Mesothelial cell of epicardium (in vitro differentiated cells): ENCODE measurements around the gene TMEM258. TPM values are rescaled to one million over a fixed set of nuclear protein-coding genes. Genes with fewer than 3 reads are reported as not detected.

ENCODE experiments used
- DNase-seq, 2 experiments: peaks; one replicate each; pipeline ENCODE4 v3.0.0; 2021; ENCODE audit warnings: low spot score in 2 of 2; ENCODE audit not compliant: unreplicated experiment in 2 of 2
- H3K27ac Mint-ChIP-seq: 2 replicates; pipeline ENCODE4 v1.8.0; 2021; ENCODE audit warnings: mixed read lengths
- H3K27me3 Mint-ChIP-seq: 2 replicates; pipeline ENCODE4 v1.8.0; 2021; ENCODE audit warnings: low read depth, mixed read lengths
- H3K36me3 Mint-ChIP-seq: 2 replicates; pipeline ENCODE4 v1.8.0; 2021; ENCODE audit warnings: mixed read lengths
- H3K4me1 Mint-ChIP-seq: 2 replicates; pipeline ENCODE4 v1.8.0; 2021; ENCODE audit warnings: mixed read lengths
- H3K4me3 Mint-ChIP-seq: 2 replicates; pipeline ENCODE4 v1.8.0; 2021; ENCODE audit warnings: mild to moderate bottlenecking, moderate library complexity, mixed read lengths
- H3K9me3 Mint-ChIP-seq: 2 replicates; pipeline ENCODE4 v1.8.0; 2021; ENCODE audit warnings: mixed read lengths
- CTCF ChIP-seq: fragments of 200-600 bp; sonication (generic); IDR thresholded peaks from one replicate; pipeline ENCODE4 v1.5.0; 2021; ENCODE audit warnings: antibody characterized with exemption; ENCODE audit not compliant: unreplicated experiment
- total RNA-seq: library from RNA; stranded (reverse); gene quantifications from 3 replicates; pipeline ENCODE4 v1.2.1, GENCODE V29; 2021

Gene TMEM258
- total RNA-seq, 1 donor from 2014 or later: 154 TPM

GRCh38 chr11:61828629-61829407 lies 36.4 kb upstream of the TMEM258 start:
- TF ChIP-seq CTCF: no peak
- Mint-ChIP-seq H3K9me3 (no peaks in the 10 kb centered on the region), H3K4me3 (peak overlapping the region; percentile 89), H3K27ac (peak overlapping the region; percentile 95), H3K36me3 (peaks cover 2% of the 10 kb centered on the region), H3K4me1 (peaks cover 53% of the 10 kb centered on the region), H3K27me3 (no peaks in the 10 kb centered on the region)
- DNase-seq: peak; percentile 48 to 72

GRCh38 chr11:61828379-61828628 lies 35.9 kb upstream of the TMEM258 start:
- TF ChIP-seq CTCF: no peak
- DNase-seq: no peak
- no peaks in the 10 kb centered on the region for H3K27me3 Mint-ChIP-seq
- H3K27ac Mint-ChIP-seq: peak overlapping the region; percentile 95
- no peaks in the 10 kb centered on the region for H3K9me3 Mint-ChIP-seq
- H3K4me3 Mint-ChIP-seq: peak overlapping the region; percentile 89
- H3K36me3 Mint-ChIP-seq: peaks cover 2% of the 10 kb centered on the region
- H3K4me1 Mint-ChIP-seq: peaks cover 48% of the 10 kb centered on the region

GRCh38 chr11:61827571-61828378 lies 35.4 kb upstream of the TMEM258 start, which contains the start of gene FADS2:
TSS of gene FADS2 (plus strand) at chr11:61828300. CDS start at chr11:61828391, 91 bp downstream.
- Mint-ChIP-seq H3K9me3 (no peaks in the 10 kb centered on the region), H3K4me3 (peak within 1 kb of the TSS; percentile 89), H3K4me1 (peaks cover 44% of the 10 kb centered on the region), H3K27me3 (no peaks in the 10 kb centered on the region), H3K27ac (peak within 1 kb of the TSS; percentile 98), H3K36me3 (peaks cover 2% of the 10 kb centered on the region)
- peak; percentile 85 to 91 for DNase-seq
- TF ChIP-seq CTCF: no peak

GRCh38 chr11:61826930-61827570 lies 34.7 kb upstream of the TMEM258 start:
- no peak for TF ChIP-seq CTCF
- Mint-ChIP-seq H3K36me3 (peaks cover 2% of the 10 kb centered on the region), H3K9me3 (no peaks in the 10 kb centered on the region), H3K27ac (peak overlapping the region; percentile 98), H3K27me3 (no peaks in the 10 kb centered on the region), H3K4me3 (peak overlapping the region; percentile 89), H3K4me1 (peaks cover 39% of the 10 kb centered on the region)
- no peak for DNase-seq

GRCh38 chr11:61820174-61820573 lies 27.8 kb upstream of the TMEM258 start:
- Mint-ChIP-seq H3K36me3 (no peaks in the 10 kb centered on the region), H3K4me1 (peaks cover 9% of the 10 kb centered on the region), H3K27ac (no peak overlapping the region), H3K27me3 (no peaks in the 10 kb centered on the region), H3K4me3 (no peak overlapping the region), H3K9me3 (no peaks in the 10 kb centered on the region)
- no peak for DNase-seq
- TF ChIP-seq CTCF: no peak
